NCI-H2196 (cell line): Measurements from ENCODE around the gene LCE5A.
"Not testable (repeated sequence)": the region's sequence is repeated elsewhere in the genome, so short reads cannot be mapped to it uniquely, and the experiment has no call there.

Experiments
- DNase-seq: peaks from one replicate; lab custom pipeline; 2025; ENCODE audit not compliant: unreplicated experiment; lab: John Stamatoyannopoulos, UW

The LCE5A gene, protein sequence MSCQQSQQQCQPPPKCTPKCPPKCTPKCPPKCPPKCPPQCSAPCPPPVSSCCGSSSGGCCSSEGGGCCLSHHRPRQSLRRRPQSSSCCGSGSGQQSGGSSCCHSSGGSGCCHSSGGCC

DNA sequence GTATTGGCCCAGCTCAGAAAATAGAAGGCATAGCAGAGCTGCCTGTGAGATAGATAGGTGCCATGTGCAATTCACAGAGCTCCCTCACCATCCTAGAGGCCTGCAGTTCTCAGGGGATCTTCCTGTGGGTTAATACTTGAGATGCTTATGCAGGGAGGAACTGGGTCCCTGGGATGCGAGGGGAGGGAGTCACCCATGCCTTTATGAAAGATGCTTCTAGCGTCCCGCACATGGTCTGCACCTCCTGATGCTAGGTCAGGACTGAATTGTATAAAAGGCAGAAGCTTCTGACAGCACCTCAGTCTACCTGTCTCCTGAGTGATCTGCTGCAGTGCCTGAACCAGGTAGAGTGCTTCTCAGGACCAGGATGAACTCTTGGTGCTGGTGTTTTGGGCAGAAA lies at the start of gene LCE5A:
Gene LCE5A (plus strand): TSS at position 301 of the 400 bp plus-strand sequence. CDS start 732 bp downstream, outside the sequence.
- DNase-seq: no peak

DNA sequence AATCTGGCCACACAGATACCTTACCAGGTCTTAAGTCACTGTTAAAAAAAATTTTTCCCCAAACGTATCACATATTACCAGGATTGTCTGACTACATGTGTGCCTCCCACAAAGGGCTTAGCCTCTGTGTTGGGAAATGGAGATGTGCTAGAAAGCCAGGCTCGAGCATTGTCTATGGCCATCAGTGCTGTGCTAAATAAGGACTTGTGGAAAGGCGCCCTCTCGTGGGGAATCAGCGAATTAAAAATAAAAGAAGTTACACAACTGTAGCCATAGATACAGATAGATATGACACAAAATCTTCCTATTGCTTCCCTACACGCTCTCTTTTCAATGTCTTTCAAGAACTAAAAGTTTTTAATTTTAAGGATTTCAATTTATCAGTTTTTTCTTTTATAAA lies 49.1 kb upstream of the LCE5A start:
- DNase-seq: peak; percentile 33

DNA sequence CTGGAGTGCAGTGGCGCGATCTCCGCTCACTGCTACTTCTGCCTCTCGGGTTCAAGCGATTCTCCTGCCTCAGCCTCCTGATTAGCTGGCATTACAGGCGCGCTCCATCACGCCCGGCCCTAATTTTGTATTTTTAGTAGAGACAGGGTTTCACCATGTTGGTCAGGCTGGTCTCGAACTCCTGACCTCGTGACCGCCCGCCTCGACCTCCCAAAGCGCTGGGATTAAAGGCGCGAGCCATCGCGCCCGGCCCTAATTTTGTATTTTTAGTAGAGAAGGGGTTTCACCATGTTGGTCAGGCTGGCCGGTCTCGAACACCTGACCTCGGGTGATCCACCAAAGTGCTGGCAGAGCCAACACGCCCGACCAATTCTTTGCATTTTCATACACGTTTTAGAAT lies 48.0 kb upstream of the LCE5A start:
- no peak for DNase-seq

DNA sequence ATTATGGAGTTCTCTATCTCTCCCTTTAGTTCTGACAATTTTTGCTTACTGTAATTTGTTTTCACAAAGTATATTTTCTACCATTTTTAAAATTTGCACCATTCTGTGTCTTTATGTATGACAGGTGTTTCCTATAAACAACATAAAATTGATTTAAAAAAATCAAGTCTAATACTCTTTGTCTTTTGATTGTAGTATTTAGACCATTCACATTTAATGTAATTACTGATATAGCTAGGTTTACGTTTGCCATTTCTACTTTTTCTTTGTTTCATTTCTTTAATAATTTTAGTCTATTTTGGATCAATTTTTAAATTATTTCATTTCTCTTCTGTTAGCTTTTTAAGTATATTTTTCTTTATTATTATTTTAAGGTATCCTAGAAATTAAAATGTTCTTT lies 44.4 kb upstream of the LCE5A start:
- DNase-seq: no peak

DNA sequence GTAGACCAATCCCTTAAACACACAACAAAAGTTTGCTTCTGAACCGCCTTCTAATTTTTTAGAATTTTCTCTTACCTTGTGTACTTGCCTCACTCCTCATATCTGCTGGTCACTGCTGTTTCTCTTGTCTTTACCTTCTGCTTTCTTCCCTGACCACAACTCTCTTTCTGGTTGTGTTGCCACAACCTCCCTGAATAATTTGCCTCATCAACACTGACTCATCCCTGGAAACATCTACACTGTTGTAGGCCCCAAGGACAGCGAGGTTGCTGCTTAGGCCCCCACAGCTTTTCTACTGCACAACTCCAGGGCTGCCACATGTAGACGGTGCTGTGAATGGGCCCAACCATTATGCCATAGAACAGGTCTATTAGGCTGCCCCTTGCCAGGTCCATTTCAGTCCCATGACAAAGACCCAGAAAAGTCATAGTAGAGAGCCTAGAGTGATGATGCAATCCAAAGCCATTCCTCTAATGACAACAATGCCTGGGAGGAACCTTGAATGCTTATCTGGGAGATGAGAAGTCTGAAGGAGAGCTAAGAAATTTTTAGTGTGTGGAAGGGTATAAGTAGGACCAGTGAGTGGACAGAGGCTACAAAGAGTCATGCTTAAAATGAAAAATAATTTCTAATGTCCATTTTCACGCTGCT lies 36.6 kb upstream of the LCE5A start:
- DNase-seq: no peak

DNA sequence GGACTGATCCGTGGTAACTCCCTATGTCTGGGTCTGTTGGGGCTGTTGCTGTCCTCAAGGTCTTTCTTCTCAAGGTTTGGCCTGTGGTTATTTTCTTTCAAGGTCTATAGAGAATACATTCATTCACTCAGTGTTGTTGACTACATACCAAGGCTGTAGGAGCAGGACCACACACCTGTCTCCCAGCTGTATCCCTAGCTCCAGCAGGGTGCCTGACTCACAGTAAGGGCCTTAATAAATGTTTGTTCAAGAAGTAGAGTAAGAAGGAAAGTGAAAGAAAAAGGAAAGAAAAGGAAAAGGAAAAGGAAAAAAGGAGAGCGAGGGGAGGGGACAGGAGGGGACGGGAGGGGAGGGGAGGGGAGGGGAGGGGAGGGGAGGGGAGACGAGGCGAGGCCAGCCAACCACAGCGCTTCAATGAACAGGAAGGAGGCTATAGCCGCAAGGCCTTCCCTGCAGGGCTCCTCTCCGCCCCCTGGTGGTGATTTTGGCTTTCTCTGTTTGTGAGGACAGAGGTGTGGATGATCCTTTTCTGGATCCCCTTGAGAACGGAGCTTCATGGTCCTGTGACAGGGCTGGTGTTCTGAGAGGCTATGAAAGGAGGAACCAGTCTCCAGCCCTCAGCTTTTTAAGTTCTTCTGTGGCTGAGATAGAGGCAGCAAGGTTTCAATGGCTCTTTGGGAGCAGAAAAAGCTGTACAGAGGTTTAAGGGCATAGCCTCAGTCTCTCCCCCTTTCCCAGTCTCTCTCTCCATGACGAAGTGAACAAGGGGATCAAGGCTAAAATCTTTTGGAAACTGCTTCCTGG lies 30.6 kb upstream of the LCE5A start:
- DNase-seq: peak; percentile 24

DNA sequence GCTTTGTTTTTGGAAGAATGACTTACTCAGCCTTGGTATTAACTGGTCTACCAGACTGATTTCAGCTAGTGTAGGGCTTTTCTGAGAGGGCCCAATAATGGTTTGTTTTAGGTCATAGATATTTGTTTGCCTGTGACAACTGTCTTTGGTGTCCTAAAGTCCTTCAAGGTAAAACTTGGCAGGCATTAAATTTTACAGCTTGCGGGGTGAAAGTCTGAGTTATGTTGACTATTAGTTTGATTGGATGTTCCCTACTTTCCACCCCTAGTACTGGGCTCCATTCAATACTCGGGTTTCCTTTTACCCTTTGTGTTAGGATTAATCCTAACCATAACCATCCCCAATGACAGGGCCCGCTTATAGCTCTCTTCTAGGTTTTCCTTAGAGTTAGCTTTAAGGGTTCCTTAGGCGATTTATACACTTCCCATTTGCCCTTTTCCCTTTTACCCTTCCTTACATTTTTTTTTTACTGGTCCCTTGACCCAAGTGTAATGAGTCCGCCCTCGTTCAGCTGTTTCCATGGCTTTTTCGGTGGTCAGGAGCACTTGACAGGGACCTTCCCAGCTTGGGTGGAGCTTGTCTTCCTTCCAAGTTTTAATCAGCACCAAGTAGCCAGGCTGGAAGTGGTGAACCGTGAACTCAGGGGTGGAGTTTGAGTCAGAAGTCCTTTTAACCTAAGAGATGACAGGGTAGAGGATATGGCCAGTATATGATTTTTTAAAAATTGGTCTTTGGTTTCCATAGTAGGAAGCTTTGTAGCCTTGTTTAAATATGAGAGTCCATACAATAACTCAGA lies 28.5 kb upstream of the LCE5A start:
- DNase-seq: no peak

DNA sequence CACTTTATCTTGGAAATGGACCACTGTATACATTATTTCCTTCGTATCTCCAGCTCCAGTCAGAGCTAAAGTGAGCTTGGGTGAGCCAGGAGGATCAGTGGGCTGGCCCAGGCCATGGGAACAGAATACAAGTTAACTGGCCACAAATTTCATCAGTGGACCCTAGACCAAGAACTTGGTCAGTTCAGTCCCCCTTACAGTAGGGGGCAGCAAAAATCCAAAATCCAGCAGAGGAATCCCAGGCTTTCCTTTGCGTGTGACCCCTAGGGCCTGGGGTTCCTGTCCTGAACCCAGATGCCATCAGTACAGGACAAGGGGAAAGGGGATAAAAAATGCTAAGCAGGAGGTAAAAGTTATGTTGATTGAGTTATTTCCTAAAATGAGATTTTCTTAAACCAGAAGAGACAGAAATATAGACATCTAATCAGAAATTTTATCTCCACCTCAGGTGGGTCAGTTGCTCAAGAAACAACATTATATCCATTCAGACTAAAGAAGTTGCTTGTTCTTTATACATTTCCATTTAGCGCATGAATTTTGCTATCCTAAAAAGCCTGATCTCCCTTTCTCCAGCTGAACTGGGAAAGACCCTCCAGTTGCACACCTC lies 24.1 kb upstream of the LCE5A start:
- DNase-seq: no peak

DNA sequence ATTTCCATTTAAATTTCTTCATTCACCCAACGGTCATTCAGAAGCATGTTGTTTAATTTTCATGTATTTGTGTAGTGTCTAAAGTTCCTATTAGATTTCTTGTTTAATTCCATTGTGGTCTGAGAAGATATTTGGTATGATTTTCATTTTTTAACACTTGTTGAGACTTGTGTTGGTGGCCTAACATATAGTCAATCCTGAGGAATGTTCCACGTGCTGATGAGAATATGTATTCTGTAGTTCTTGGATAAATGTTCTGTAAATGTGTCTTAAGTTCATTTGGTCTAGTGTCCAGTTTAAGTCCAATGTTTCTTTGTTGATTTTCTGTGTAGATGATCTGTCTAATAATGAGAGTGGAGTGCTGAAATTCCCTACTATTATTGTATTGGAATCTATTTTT lies 22.7 kb upstream of the LCE5A start:
- DNase-seq: no peak

DNA sequence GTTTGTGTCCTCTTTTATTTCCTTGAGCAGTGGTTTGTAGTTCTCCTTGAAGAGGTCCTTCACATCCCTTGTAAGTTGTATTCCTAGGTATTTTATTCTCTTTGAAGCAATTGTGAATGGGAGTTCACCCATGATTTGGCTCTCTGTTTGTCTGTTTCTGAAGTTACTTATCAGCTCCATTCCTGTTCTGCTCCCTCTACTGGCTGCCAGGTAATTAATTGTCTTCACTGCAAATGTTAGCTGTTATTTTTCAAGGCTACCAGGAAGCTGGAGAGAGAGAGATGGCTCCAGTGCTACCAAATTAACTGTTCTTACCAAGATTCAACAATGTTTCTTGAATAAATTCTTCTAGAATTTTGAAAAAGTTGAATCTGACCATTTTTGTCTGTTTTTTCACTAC lies 19.1 kb upstream of the LCE5A start:
- DNase-seq: not testable (repeated sequence)

DNA sequence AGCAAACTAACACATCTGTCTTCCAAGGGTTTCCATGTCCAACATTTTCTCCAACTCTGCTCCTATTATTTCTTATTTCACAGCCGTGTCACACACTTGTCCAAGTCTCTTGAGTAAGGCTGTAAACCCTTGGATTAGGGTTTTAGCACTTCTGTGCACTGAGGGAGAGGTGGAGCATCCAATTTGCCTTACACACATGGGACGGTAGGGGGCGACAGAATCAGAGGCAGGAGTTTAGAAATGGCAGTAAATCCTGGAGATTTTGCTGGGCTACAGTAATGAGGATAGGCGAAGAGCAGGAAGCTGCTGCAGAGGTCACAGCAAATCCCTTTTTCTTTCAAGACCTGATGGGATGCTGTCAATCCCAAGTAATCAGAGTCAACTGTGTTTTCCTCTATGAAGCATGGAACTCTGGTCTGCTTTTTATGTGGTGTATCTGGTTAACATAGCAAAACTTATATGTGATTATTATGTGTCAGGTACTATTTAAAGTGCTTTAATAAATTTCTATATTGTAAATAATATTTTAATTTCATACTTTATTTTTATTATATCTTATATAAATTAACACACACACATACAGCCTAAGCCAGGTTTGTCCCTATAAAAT lies 15.4 kb upstream of the LCE5A start:
- DNase-seq: no peak

DNA sequence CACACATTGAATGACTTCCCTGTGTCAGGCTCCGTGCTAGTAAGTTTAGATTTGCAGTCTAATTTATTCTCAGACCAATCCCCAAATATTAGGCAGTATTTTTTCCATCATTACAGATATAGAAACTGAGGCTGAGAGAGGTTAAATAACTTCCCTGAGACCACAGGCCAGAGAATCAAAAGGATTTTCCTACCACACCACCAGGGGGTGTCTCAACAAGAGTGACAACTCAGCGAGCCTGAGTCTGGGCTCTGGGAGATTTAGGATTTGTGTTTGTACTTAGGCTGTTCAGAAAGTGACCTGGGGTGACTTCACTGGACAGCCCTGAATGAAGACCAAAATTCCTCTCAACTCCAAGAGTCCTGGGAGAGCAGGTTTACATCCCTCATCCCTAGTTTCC lies 13.3 kb upstream of the LCE5A start:
- no peak for DNase-seq

DNA sequence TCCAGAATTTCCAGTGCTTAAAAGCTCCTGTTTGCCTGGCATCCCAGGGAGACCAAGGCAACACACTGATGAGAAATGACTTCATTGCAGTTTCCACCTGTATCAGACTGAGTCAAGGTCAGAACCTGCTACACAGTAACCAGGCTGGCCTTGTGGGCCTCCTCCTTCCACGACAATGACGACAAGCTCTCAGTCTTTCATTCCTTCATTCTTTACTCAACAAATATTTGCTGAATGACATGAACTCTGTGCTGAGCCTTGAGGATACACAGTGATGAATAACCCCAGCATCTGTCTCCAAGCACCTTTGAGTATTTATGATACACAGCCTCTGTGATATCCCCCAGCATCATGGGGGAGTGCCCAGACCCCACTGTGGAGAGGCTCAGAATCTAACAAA lies 8.9 kb upstream of the LCE5A start:
- no peak for DNase-seq

DNA sequence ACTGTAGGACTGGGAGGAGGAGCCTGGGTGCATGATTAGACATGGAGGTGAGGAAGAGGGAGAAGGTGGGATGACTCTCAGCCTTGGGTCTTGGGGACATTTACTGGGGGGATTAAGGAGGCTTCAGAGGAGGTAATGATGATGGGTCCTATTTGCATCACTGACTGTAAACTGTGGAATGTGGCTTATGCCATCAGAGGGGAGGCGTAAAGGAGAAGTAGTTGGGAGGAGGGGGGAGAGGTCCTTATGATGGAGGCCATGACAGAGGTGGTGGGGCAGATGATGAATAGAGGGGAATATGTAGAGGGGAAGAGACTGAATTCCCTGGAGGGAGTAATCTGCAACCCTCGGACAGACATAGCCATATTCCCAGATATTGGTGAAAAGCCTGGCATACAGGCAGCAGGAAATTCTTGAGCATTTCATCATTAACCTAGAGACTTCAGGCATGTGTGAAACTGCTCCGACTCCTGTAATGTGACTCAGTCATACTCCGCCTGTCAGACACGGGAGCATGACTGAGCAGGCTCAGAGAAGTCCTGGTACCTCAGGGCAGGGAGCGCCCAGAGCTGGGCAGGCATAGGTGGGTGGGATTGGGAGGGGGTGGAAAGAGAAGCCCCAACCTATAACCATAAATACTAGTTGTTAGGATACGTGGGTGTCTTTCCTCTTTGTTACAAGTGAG lies 8.0 kb upstream of the LCE5A start:
- no peak for DNase-seq

DNA sequence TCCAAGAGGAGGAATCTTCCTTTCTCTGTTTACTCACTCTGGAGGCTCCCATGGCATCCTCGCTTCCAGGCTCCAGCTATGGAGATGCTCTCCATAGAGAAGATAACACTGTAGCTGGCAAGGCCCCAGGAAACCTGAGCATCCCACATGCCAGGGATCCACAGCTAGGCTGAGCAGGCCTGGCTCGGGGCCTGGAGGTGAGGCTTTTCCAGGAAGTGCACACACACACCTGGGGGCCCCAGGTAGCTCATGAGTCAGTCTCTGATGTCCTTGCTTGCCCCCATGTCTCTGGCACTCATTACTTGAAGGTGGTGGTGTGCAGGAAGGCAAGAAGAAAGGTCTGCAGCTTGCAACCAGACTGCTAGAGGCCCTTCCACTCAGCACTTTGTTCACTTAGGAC lies 5.5 kb upstream of the LCE5A start:
- DNase-seq: no peak

DNA sequence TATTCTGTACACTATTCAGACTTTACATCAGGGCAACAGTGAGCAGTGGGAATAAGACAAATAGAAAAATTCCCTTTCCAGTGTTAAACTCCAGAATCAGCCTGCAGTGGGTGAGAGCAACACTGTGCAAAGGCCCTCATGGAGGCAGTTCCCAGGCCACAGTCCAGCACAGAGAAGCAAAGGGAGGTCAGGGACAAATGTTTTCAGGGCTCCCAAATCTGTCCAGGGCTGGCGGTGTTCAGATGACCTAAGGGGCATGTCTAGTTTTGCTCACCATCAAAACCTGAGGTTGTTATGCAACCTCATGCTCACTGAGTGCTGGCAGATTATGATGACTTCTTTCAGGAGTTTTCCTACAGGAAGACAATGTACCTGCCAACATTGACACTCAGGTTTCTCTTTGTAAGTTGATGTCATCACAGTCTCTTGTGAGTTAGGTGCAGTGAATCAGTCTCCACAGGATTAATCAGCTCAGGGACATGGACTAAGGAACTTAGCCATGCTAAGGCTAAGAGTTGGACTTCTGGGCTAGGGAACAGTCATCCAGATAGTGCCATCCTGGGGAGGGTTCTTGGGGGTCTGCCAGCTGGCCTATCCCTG lies 3.6 kb upstream of the LCE5A start:
- no peak for DNase-seq

DNA sequence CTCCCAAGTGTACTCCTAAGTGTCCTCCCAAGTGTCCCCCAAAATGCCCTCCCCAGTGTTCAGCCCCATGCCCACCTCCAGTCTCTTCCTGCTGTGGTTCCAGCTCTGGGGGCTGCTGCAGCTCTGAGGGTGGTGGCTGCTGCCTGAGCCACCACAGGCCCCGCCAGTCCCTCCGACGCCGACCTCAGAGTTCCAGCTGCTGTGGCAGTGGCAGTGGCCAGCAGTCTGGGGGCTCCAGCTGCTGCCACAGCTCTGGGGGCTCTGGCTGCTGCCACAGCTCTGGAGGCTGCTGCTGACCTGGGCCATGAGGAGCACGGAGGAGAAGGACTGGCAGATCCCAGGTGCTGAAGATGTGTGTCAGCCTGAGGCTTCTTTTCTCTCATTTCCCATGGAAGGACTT lies 993 bp downstream of the LCE5A start:
- DNase-seq: no peak

DNA sequence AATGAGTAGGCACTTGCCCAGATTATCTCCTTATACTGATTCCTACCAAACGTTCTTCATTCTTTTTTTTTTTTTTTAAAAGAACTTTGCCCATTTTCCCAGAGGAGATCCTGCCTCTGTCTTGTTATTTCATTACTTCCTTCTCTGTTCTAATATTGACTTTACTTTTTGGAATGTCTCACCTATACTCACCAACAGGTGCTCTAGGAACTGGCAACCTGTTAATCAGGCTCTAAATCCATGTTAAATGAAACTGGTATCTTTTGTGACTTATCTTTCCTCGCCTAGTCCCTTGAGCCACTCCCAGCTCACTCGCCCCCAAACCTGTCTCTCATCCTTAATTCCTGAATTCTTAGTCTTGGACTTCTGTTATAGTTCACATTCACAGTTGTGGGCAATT lies 2.5 kb downstream of the LCE5A start:
- no peak for DNase-seq

DNA sequence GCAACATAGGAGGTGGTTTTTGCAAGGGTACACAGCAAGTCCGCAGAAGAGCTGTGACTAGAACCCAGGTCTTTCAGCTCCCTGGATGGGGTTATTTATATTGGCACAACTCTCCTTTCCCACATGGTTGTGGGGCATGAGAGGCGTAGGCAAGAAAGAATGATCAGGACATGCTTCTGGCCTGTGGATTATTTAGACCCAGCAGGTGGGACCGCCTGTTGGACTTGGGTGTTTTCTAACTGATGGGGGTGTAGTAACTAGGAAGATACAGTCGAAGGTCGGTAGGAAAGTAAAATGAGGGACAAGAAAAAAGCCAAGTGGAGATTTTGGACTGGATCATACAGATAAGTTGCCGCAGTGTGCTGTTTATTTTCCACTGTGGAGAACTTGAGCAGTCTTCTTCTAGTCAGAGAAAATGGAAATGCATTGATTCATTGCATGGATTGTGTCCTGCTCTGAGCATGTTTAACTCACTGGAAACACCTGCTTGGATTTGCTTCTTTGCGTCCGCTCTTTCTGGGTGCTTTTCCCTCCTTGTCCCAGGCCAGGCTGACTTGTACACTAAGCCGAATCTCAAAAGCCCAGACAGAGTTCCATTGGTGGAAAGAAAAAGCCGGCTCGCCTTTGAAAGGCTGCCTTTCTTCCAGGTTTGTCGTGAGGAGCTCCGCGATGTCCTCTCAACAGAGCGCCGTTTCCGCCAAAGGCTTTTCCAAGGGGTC lies 4.3 kb downstream of the LCE5A start:
- no peak for DNase-seq
